HFF-Myc (cell line): ENCODE data around the gene ANKS1B.

ENCODE experiments used
- DNase-seq: peaks from one replicate; pipeline ENCODE4 v3.0.0-alpha.2; 2011; ENCODE audit warnings: low read depth; ENCODE audit errors: extremely low read depth
- H3K4me3 ChIP-seq: replicated peaks from 2 replicates; pipeline ENCODE4 v1.5.1; 2011; ENCODE audit warnings: low read depth, mild to moderate bottlenecking, control low read depth, low read length
- CTCF ChIP-seq: IDR thresholded peaks from 2 replicates; pipeline ENCODE4 v1.5.1; 2012; ENCODE audit warnings: mild to moderate bottlenecking, low read depth, low read length, control low read depth; ENCODE audit errors: missing control alignments

Gene ANKS1B

GRCh38 chr12:99522456-99522855, 462.3 kb downstream of the ANKS1B start:
- DNase-seq = no peak
- H3K4me3 ChIP-seq = no peak overlapping the region
- TF ChIP-seq CTCF = no peak

GRCh38 chr12:99521664-99522063, 463.1 kb downstream of the ANKS1B start:
- no peak overlapping the region for H3K4me3 ChIP-seq
- TF ChIP-seq CTCF = no peak
- DNase-seq = no peak

- H3K4me3 ChIP-seq = no peak overlapping the region
- TF ChIP-seq CTCF = no peak
- DNase-seq = no peak
These were observed 471.7 kb downstream of the ANKS1B start for GRCh38 chr12:99513066-99513465.

GRCh38 chr12:99505805-99506204, 478.9 kb downstream of the ANKS1B start:
- no peak for TF ChIP-seq CTCF
- no peak for DNase-seq
- H3K4me3 ChIP-seq = no peak overlapping the region

GRCh38 chr12:99498756-99499155, 486.0 kb downstream of the ANKS1B start:
- TF ChIP-seq CTCF = no peak
- DNase-seq = no peak
- no peak overlapping the region for H3K4me3 ChIP-seq

GRCh38 chr12:99495799-99496198, 488.9 kb downstream of the ANKS1B start:
- DNase-seq = no peak
- TF ChIP-seq CTCF = no peak
- no peak overlapping the region for H3K4me3 ChIP-seq

GRCh38 chr12:99493197-99493596, 491.5 kb downstream of the ANKS1B start:
- TF ChIP-seq CTCF = no peak
- DNase-seq = no peak
- H3K4me3 ChIP-seq = no peak overlapping the region
